ENCODE data around the gene MAB21L4.

The MAB21L4 gene

DNA sequence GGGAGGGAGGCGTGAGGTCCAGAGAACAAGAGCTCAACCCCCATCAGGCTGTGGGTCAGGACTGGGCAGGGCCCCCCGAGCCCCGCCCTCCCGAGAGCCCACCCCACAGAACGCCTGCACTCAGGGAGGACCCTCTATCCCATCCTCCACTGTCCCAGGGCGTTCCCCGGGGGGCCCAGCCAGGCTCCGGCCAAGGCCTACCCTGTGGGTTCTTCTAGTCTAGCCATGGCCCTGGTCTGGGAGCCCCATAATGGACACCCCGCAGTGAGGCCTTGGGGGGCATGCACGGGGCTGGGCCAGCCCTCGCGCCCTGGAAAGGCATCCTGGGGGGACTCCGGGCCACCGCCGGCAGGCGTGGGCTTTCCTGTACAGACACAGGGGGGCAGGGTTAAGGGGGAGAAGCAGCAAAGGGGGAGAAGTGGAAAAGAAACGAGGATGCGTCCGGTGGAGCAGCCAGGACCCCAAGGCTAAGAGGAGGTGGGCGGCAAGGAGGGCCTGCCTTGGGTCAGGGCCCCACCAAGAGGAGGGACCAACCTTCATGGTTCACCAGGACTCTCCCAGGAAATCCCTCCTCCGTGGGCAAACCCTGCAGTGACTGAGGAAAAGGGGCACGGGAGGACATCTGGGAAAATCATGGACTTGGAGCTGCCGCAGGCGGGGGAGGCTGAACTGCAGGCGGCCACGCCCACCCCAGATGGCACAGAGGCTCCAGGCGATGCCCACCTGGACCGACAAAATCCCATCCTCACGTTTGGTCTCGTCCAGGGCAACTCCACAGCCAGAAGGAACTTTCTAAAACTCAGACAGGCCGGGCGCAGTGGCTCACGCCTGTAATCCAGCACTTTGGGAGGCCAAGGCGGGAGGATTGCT lies 7.5 kb upstream of the MAB21L4 start:
- no peak for DNase-seq (ENCODE audit: low read depth in 1 of 2, low spot score in 1 of 2)
- no peak for TF ChIP-seq JUND (IDR thresholded peaks at IDR 0.05; ENCODE audit: low read depth)
- in situ Hi-C loops (cut with HindIII; ENCODE audit: low pct_unique_long_range_greater_than_20kb, low sequenced_read_pairs): no loop called here

DNA sequence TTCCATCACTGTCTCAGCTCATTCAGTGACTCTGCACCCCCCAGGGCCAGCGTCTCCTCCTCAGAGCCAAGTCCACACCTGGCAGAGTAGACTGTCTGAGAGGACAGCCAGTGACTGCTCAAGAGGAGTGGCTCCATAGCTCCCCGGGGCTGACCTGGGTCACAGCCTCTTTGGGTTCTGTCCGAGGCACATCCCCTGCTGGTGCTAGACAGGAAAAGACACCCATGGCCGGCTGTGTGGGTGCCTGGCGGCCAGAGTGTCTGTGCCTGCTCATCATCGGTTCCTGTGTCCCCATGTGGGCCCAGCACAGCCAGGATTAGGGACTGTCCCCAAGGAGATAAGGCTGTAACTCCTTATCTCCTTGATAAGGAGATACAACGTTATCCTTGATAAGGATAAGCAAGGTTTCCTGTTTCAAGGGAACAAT lies 6.7 kb upstream of the MAB21L4 start:
- in situ Hi-C loops (cut with HindIII; ENCODE audit: low pct_unique_long_range_greater_than_20kb, low sequenced_read_pairs): no loop called here
- peak in 1 of 2 experiments; percentile 19 for DNase-seq (ENCODE audit: low read depth in 1 of 2, low spot score in 1 of 2)
- no peak for TF ChIP-seq JUND (IDR thresholded peaks at IDR 0.05; ENCODE audit: low read depth)

DNA sequence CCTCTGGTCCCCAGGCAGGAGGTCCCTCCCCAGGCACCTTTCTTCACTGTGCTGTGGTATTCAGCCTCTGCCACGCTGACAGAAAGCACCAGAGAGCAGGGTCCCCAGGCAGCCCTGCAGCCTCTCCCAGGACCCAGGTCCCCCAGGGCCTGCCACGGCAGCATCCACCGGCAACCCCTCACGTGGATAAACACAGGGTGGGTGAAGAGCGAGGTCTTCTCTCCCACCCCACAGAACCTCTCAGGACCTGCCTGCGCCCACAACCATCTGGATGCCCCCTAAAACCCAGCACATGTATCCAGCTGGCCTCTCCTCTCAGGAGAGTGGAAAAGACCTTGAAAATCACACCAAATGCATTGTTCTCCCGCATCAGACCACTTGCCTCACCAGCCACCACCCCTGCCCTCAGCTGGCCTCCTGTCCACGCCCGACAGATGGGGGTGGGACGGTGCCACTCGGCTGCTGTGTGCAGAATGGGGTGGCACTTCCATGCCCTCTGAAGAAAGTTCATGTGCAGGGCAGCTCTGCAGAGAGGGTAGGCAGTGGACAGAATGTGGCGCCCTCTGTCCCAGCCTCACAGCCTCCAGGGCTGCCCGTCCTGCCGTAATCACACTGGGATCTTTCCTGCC lies 6.1 kb upstream of the MAB21L4 start:
- in situ Hi-C loops (cut with HindIII; ENCODE audit: low pct_unique_long_range_greater_than_20kb, low sequenced_read_pairs): no loop called here
- DNase-seq (ENCODE audit: low read depth in 1 of 2, low spot score in 1 of 2): no peak
- no peak for TF ChIP-seq JUND (IDR thresholded peaks at IDR 0.05; ENCODE audit: low read depth)

DNA sequence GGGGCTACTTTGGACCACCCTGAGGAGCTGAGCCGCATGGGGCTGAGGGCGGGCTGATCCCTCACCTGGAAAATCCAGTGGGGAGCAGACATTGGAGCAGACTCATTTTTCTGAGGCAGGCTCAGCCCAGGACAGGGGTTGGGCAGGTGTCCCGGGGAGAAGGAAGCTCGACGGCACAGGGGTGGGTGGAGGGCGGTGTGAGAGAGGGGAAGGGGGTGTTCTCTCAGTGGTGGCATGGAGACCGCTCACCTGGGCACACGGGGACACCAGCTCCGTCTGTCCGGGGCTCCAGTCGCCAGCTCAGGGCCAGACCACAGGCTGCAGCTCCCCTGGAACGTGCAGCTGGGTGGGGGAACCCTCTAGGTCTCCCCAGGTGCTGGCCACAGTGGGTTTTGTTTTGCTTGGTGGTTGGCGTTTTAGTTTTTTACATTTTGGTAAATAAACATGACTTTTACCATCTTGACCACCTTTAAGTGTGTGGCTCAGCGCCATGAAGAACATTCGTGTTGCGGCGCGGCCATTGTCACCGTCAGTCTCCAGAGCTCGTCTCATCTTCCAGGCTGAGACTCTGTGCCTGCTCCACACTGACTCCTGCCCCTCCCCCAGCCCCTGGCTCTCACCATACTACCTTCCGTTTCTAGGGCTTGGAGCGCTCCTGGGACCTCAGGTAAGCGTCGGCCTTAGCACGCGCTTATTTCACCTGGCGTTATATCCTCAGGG lies 4.3 kb upstream of the MAB21L4 start:
- in situ Hi-C loops (cut with HindIII; ENCODE audit: low pct_unique_long_range_greater_than_20kb, low sequenced_read_pairs): no loop called here
- DNase-seq (ENCODE audit: low read depth in 1 of 2, low spot score in 1 of 2): no peak
- TF ChIP-seq JUND (IDR thresholded peaks at IDR 0.05; ENCODE audit: low read depth): no peak

DNA sequence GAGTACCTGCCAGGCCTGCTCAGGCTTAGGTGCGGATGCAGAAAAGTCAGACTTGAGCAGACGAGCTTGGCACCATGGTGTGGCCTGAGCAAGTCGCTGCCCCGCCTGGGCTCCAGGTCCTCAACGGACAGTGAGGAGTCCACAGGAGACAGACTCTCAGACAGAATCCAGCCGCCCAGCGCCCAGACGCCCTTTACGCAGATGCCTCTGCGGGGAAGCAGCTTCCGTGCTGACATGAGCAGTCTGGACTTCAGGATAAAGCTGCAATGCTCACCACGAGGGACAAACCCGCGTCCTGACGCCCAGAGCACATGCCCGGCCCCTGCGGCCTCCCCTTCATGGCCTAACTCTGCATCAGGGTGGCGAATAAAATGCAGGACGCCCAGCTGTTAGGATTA lies 3.5 kb upstream of the MAB21L4 start:
- TF ChIP-seq JUND (IDR thresholded peaks at IDR 0.05; ENCODE audit: low read depth): no peak
- DNase-seq (ENCODE audit: low read depth in 1 of 2, low spot score in 1 of 2): no peak
- in situ Hi-C loops (cut with HindIII; ENCODE audit: low pct_unique_long_range_greater_than_20kb, low sequenced_read_pairs): no loop called here

DNA sequence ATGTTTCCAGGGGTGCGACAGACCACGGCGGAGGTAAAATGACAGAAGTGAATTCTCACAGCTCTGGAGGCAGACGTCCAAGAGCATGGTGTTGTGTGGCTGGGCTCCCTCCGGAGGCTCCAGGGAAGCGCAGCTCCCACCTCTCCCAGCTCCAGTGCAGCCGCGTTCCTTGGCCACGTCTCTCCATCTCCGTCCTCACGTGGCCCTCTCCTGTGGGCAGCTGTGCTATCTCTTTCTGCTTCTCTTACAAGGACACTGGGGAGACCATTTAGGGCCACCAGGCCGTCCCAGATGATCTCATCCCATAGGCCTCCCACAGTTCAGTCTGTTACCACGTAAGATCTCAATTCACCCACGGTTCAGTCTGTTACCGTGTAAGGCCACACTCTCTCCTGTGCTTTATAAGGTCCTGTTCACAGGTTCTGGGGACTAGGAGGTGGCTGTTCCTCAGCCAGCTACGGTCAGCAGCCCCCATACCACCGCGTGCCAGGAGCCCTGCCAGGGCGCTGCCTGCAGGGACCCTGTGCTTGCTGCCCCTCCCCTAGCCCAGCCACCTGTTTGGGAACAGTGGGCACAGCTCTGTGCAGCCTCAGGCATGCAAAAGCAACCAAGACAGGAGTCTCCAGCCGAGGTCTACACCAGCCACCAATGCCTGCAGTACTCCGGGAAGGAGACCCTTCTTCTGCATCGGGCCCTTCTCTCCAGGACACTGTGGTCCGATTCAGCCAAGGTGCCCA lies 2.9 kb upstream of the MAB21L4 start:
- in situ Hi-C loops (cut with HindIII; ENCODE audit: low pct_unique_long_range_greater_than_20kb, low sequenced_read_pairs): no loop called here
- no peak for TF ChIP-seq JUND (IDR thresholded peaks at IDR 0.05; ENCODE audit: low read depth)
- peak in 1 of 2 experiments; percentile 19 for DNase-seq (ENCODE audit: low read depth in 1 of 2, low spot score in 1 of 2)

DNA sequence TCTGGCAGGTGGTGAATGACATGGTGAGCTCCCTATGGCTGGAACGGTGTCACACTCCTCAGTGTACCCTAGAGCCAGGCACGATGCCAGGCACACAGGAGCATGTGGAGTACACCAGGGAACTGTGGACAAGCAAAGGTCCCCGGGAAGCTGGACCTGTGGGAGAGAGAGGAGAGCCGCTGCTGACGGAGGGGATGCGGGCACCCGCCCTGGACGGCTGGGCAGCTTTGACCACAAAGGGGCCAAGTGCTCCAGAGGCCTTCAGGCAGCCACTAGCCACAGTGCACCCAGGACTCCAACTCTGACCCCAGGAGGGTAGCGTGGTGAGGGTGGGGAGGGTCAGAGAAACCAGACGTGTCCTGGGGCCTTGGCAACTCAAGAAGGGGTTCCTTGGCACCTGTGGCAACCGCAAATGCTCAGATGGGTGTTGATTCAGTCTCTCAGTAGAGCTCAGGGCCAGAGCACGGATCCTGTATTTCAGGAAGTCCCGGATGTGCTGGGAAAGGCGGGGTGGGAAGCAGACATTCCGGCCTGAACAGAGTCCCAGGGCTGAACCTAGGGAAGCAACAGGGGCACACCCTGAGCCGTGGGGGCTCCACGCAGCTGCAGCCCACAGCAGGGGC lies 2.3 kb upstream of the MAB21L4 start:
- TF ChIP-seq JUND (IDR thresholded peaks at IDR 0.05; ENCODE audit: low read depth): no peak
- DNase-seq (ENCODE audit: low read depth in 1 of 2, low spot score in 1 of 2): peak; percentile 79 to 94
- in situ Hi-C loops (cut with HindIII; ENCODE audit: low pct_unique_long_range_greater_than_20kb, low sequenced_read_pairs): no loop called here

DNA sequence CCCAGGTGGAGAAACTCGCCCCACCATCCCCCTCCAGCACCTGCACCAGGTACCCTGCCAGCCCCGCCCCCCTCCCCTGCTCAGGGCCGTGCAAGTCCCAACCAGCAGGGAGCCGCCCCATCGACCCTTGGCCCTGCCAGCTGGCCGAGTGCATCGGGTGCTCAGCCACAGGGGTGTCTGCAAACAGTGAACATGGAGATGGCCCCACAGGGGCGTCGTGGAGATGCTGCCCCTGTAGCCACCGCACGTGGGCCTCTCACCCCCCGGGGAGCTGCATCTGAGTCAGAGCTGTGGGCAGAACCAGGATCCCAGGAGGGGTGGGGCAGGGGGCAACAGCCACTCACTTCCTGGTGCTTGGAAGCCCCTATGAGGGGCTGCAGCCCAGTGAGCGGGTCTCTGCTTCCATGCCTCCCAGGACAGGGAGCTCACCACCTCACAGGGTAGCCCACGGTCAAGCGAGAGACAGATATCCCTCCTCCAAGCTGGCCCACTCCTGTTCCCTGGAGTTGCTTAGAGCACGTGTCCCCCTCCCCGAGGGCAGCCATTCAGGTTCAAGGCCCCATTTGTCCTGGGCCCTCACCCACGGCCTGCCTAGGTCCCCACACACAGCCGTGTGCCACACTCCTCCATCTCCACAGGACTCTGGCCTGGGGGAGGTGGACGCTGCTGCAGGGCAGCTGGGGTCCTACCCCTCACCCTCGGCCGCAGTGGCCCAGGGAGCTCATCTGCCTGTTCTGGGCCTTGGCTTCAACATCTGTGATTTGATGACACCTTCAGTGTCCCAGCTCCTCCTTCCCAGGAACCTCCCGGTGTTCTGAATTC lies 1.1 kb upstream of the MAB21L4 start:
- peak in 1 of 2 experiments; percentile 54 for DNase-seq (ENCODE audit: low read depth in 1 of 2, low spot score in 1 of 2)
- TF ChIP-seq JUND (IDR thresholded peaks at IDR 0.05; ENCODE audit: low read depth): no peak
- in situ Hi-C loops (cut with HindIII; ENCODE audit: low pct_unique_long_range_greater_than_20kb, low sequenced_read_pairs): no loop called here

DNA sequence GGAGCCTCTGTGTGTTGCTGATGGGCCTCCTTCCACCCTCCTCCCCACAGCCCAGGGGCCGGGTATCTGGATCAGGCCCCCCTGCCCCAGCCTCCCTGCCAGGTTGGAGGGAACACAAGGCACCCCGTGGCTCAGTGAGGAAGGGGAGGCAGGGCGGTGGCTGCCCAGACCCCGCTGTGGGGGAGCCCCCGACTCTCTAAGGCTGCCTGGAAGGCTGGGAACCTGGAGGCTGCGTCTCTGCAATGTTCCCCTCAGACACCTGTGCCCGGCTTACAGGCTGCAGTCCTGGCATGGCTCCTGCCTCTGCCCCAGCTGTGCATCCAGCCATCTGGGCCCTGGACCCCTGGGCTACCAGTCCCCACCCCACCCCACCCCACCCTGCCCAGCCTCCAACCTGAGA lies 438 bp upstream of the MAB21L4 start:
- in situ Hi-C loops (cut with HindIII; ENCODE audit: low pct_unique_long_range_greater_than_20kb, low sequenced_read_pairs): no loop called here
- no peak for TF ChIP-seq JUND (IDR thresholded peaks at IDR 0.05; ENCODE audit: low read depth)
- no peak for DNase-seq (ENCODE audit: low read depth in 1 of 2, low spot score in 1 of 2)

DNA sequence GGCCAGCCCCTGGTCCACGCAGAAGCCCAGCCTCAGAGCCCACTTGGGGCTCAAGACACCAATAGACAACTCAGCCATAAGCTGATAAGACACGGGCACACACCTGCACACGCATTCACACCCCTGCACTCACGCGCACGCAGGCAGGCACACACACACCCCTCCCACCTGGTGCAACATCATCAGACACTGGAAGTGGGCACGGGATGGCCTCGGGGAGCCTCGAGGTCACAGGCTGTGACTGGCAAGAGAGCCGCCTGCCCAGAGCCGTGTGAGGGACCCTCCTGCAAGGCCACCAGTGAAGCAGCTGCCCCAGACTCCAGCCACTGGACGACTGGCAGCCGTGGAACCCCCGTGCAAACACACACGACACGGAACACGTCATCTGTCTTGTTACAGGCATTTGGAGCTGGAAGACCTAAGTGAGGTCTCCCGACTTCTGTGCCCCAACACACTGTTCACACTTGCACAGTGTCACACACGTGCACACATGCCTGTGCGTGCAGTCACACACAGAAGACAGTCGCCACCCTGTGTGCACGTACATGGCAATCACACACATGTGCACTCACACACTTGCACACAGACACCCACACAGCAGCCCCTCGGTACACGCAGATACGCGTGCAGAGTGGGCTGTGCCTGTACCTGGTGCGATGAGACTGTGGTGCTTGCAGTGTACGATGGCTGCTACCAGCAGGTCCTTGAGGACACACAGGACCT lies 959 bp downstream of the MAB21L4 start:
- no peak for TF ChIP-seq JUND (IDR thresholded peaks at IDR 0.05; ENCODE audit: low read depth)

DNA sequence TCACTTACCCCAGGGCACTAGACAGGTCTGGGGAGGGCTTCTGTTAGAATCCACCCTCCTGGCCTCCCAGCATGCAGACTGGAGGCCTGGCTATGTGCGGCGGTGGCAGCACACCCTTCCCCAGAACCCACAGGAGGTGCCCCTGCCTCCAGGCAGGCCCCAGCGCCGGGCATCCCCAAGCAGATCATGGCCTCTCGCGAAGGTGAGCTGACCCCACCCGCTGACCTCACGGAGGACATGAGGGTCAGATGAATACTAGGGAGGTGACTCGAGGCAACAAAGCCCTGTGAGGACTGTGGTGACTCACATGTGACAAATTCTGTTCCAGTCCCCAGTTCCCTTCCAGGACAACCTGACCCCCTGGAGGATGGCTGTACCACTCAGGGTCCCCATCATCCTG lies 1.9 kb downstream of the MAB21L4 start:
- no peak for DNase-seq (ENCODE audit: low read depth in 1 of 2, low spot score in 1 of 2)
- TF ChIP-seq JUND (IDR thresholded peaks at IDR 0.05; ENCODE audit: low read depth): no peak
- in situ Hi-C loops (cut with HindIII; ENCODE audit: low pct_unique_long_range_greater_than_20kb, low sequenced_read_pairs): no loop called here

More for the DNA sequence above, 959 bp downstream of the MAB21L4 start:
- DNase-seq (ENCODE audit: low read depth in 1 of 2, low spot score in 1 of 2): no peak
- in situ Hi-C loops (cut with HindIII; ENCODE audit: low pct_unique_long_range_greater_than_20kb, low sequenced_read_pairs): no loop called here
